Breast epithelium (tissue), 4 donors: ENCODE data around the gene CARS1. TPM values are rescaled to one million over a fixed set of nuclear protein-coding genes. Genes with fewer than 3 reads are reported as not detected.

Source experiments
- DNase-seq, 2 donors: peaks; one replicate each; pipeline ENCODE4 v3.0.0-alpha.2; 2019; ENCODE audit warnings: low spot score in 2 of 2
- H3K27ac ChIP-seq, 2 donors: fragments of 200-600 bp; sonication (generic) in 1 of 2; one replicate each; pipeline ENCODE4 v1.5.1; 2016 to 2019; ENCODE audit warnings: mild to moderate bottlenecking in 1 of 2
- H3K27me3 ChIP-seq, 2 donors: fragments of 200-600 bp; sonication (generic) in 1 of 2; one replicate each; pipeline versions ENCODE4 v1.5.1 to v1.6.0; 2017 to 2019; ENCODE audit warnings: control low read depth in 1 of 2, mild to moderate bottlenecking in 1 of 2
- H3K36me3 ChIP-seq: fragments of 200-600 bp; one replicate; pipeline ENCODE4 v1.5.1; 2019
- H3K4me1 ChIP-seq, 2 donors: fragments of 200-600 bp; sonication (generic); one replicate each; pipeline ENCODE4 v1.5.1; 2016 to 2019; ENCODE audit warnings: control low read depth in 1 of 2
- H3K4me3 ChIP-seq, 3 donors: fragments of 200-600 bp; sonication (generic); 1 replicate in 2 of 3; 2 replicates in 1 of 3; pipeline ENCODE4 v1.5.1; 2016 to 2019; ENCODE audit warnings: mild to moderate bottlenecking in 3 of 3, moderate library complexity in 2 of 3
- H3K9me3 ChIP-seq, 2 donors: fragments of 200-600 bp; sonication (generic) in 1 of 2; one replicate each; pipeline ENCODE4 v1.5.1; 2016 to 2019; ENCODE audit warnings: control low read depth in 1 of 2
- CTCF ChIP-seq, 3 donors: fragments of 450-650 bp; IDR thresholded peaks; one replicate each; pipeline ENCODE4 v1.5.1; 2016 to 2017; ENCODE audit warnings: antibody characterized with exemption in 3 of 3, mild to moderate bottlenecking in 3 of 3, moderate library complexity in 3 of 3
- POLR2A ChIP-seq: fragments of 450-650 bp; IDR thresholded peaks from one replicate; pipeline ENCODE4 v1.6.1; 2016; ENCODE audit warnings: antibody characterized with exemption, mild to moderate bottlenecking, moderate library complexity
- POLR2AphosphoS5 ChIP-seq, 3 donors: sonication (generic); formaldehyde crosslinking; IDR thresholded peaks; one replicate each; pipeline ENCODE4 v1.6.1; 2017; ENCODE audit warnings: antibody characterized with exemption in 3 of 3
- intact Hi-C: fragments of 100-400 bp; cut with DNase I; formaldehyde crosslinking; loops from one replicate; pipeline ENCODE4 v1.15.1; 2023; ENCODE audit warnings: low total_unique reads
- total RNA-seq, 3 donors: library from RNA; depleted of rRNA; stranded (reverse); fragments of >200 nt; gene quantifications; one replicate each; pipeline ENCODE4 v1.1.0, GENCODE V29; 2016

Gene CARS1
- total RNA-seq, 3 donors from 2014 or later, result 30.1 to 42.6 (median 40.7) TPM

- no peak overlapping the region for H3K27ac ChIP-seq
- no peak overlapping the region for H3K4me3 ChIP-seq
- H3K36me3 ChIP-seq, result no peaks in the 10 kb centered on the region
- TF ChIP-seq POLR2AphosphoS5 (IDR thresholded peaks at IDR 0.05), result no peak
- no peak for TF ChIP-seq CTCF (IDR thresholded peaks at IDR 0.05)
- no peak for TF ChIP-seq POLR2A
- no peaks in the 10 kb centered on the region for H3K9me3 ChIP-seq
- intact Hi-C loops, result no loop called here
- no peak for DNase-seq
- no peaks in the 10 kb centered on the region for H3K27me3 ChIP-seq
- H3K4me1 ChIP-seq, result peaks cover 0 to 9% of the 10 kb centered on the region in 2 donors
These were observed 40.4 kb downstream of the CARS1 start for GRCh38 chr11:3016861-3017260.

- H3K4me3 ChIP-seq, result no peak overlapping the region
- DNase-seq, result no peak
- H3K36me3 ChIP-seq, result no peaks in the 10 kb centered on the region
- intact Hi-C loops, result no loop called here
- no peak for TF ChIP-seq POLR2AphosphoS5 (IDR thresholded peaks at IDR 0.05)
- TF ChIP-seq CTCF (IDR thresholded peaks at IDR 0.05), result no peak
- no peak for TF ChIP-seq POLR2A
- no peaks in the 10 kb centered on the region for H3K27me3 ChIP-seq
- H3K4me1 ChIP-seq, result peaks cover 0 to 3% of the 10 kb centered on the region in 2 donors
- H3K9me3 ChIP-seq, result no peaks in the 10 kb centered on the region
- no peak overlapping the region for H3K27ac ChIP-seq
These were observed 41.4 kb downstream of the CARS1 start for GRCh38 chr11:3015796-3016195.

GRCh38 chr11:3014943-3015342, 42.3 kb downstream of the CARS1 start:
- no peak overlapping the region for H3K4me3 ChIP-seq
- no peak for DNase-seq
- no peaks in the 10 kb centered on the region for H3K36me3 ChIP-seq
- H3K9me3 ChIP-seq, result no peaks in the 10 kb centered on the region
- TF ChIP-seq POLR2AphosphoS5 (IDR thresholded peaks at IDR 0.05), result no peak
- TF ChIP-seq CTCF (IDR thresholded peaks at IDR 0.05), result no peak
- no peak for TF ChIP-seq POLR2A
- no peaks in the 10 kb centered on the region for H3K27me3 ChIP-seq
- H3K27ac ChIP-seq, result peak overlapping the region in 1 of 2 donors; percentile 23
- intact Hi-C loops, result no loop called here
- no peaks in the 10 kb centered on the region for H3K4me1 ChIP-seq

- H3K4me1 ChIP-seq, result no peaks in the 10 kb centered on the region
- no peak overlapping the region for H3K4me3 ChIP-seq
- no peaks in the 10 kb centered on the region for H3K36me3 ChIP-seq
- no peaks in the 10 kb centered on the region for H3K9me3 ChIP-seq
- no peak overlapping the region for H3K27ac ChIP-seq
- intact Hi-C loops, result no loop called here
- TF ChIP-seq POLR2A (no peak), CTCF (IDR thresholded peaks at IDR 0.05) (no peak), POLR2AphosphoS5 (IDR thresholded peaks at IDR 0.05) (no peak)
- H3K27me3 ChIP-seq, result no peaks in the 10 kb centered on the region
- DNase-seq, result no peak
These were observed 42.9 kb downstream of the CARS1 start for GRCh38 chr11:3014057-3014938.
